ENCODE measurements around the gene OPRL1.

Gene OPRL1

GRCh38 chr20:64106981-64107735 lies 27.3 kb downstream of the OPRL1 start, which contains the start of gene NPBWR2:
TSS of gene NPBWR2 (minus strand) at chr20:64107565. CDS start at chr20:64106831, 734 bp downstream.
- CTCF ChIA-PET: interaction anchor here (0.7 to 1.5 kb wide), 2 partner anchors 9 to 13 kb away, joined by 3 to 6 read pairs; no protein-coding TSS in a partner anchor
- DNase-seq: peak; percentile 54
- Mint-ChIP-seq H3K4me3 (no peak within 1 kb of the TSS), H3K27me3 (peaks cover 54% of the 10 kb centered on the region), H3K36me3 (no peaks in the 10 kb centered on the region), H3K4me1 (peaks cover 3% of the 10 kb centered on the region), H3K27ac (peak within 1 kb of the TSS; percentile 55), H3K9me3 (no peaks in the 10 kb centered on the region)

GRCh38 chr20:64107736-64108457 lies 28.0 kb downstream of the OPRL1 start:
- H3K27me3 Mint-ChIP-seq: peaks cover 50% of the 10 kb centered on the region
- H3K9me3 Mint-ChIP-seq: no peaks in the 10 kb centered on the region
- H3K4me1 Mint-ChIP-seq: no peaks in the 10 kb centered on the region
- peak; percentile 16 for DNase-seq
- H3K4me3 Mint-ChIP-seq: no peak overlapping the region
- no peaks in the 10 kb centered on the region for H3K36me3 Mint-ChIP-seq
- CTCF ChIA-PET: interaction anchor here (0.7 to 4.9 kb wide), 3 partner anchors 8 to 13 kb away, joined by 3 to 28 read pairs (median 6); no protein-coding TSS in a partner anchor
- H3K27ac Mint-ChIP-seq: no peak overlapping the region

- Mint-ChIP-seq H3K9me3 (no peaks in the 10 kb centered on the region), H3K4me3 (no peak overlapping the region), H3K27ac (peak overlapping the region; percentile 71), H3K4me1 (no peaks in the 10 kb centered on the region), H3K36me3 (no peaks in the 10 kb centered on the region), H3K27me3 (peaks cover 49% of the 10 kb centered on the region)
- DNase-seq: peak; percentile 16
- CTCF ChIA-PET: interaction anchor here (1.3 to 4.9 kb wide), 3 partner anchors 7 to 25 kb away, joined by 3 to 28 read pairs (median 6); partner anchors contain the start of gene LKAAEAR1
Observed at GRCh38 chr20:64108731-64109681, 29.1 kb downstream of the OPRL1 start.

DNA sequence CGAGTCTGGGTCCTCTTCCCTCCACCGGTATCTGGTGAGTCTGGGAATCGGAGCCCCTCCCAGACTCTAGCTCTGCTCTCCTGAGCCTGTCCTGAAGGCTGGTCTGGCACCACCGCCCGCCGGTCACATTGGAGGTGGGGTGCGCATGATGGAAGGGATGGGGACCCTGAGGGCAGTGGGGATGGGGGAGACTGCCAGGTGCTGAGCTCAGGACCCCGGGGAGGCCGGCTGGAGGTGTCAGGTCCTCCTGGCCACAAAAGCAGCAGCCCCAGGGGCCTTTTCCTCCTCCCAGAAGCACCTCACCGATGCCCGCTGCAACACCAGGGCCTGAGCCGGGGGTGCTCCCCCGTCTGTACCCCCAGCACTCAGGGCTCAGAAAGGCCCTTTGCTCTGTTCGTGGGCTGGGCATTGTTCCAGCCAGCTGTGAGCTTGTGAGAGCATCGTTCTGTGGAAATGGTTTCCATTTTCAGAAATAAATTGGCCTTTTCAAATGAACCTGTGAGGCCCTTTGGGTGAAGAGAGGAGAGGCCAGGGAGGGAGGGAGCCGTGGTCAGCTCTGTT lies 30.0 kb downstream of the OPRL1 start:
- Mint-ChIP-seq H3K9me3 (no peaks in the 10 kb centered on the region), H3K27ac (no peak overlapping the region), H3K27me3 (peaks cover 40% of the 10 kb centered on the region), H3K36me3 (no peaks in the 10 kb centered on the region), H3K4me3 (no peak overlapping the region), H3K4me1 (no peaks in the 10 kb centered on the region)
- CTCF ChIA-PET: interaction anchor here (1.3 to 4.9 kb wide), 4 partner anchors 8 to 26 kb away, joined by 3 to 28 read pairs (median 4); partner anchors contain the start of gene LKAAEAR1
- DNase-seq: peak; percentile 4

DNA sequence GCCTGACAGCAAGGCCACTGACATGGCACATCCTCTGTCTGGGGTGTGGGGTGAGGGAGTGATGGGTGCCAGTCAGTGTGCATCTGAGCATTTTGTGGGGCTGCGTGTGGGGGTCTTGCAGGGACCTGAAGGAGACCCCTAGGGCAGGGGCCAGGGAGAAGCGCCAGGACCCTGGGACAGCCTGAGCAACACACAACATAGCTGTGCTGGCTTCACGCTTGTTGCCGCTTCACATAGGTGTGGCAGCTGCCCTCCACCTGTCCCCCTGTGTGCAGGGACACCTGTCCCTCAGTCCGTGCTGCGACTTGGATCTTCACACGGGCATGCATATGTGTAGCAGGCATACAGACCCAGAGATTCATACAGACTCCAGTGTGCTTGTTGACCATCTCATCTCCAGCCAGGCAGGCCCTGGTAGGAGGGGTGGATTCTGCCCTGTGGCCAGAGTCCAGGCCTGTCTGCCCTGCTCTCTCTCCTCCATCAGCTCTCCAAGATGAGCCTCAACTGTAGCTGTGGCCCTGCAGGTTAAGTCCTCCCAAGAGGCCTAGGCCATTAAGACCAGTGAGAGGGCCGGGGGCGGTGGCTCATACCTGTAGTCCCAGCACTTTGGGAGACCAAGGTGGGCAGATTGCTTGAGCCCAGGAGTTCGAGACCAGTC lies 30.7 kb downstream of the OPRL1 start:
- DNase-seq: peak; percentile 18
- no peak overlapping the region for H3K4me3 Mint-ChIP-seq
- no peaks in the 10 kb centered on the region for H3K9me3 Mint-ChIP-seq
- H3K27me3 Mint-ChIP-seq: peaks cover 38% of the 10 kb centered on the region
- H3K4me1 Mint-ChIP-seq: no peaks in the 10 kb centered on the region
- CTCF ChIA-PET: interaction anchor here (1.3 to 4.9 kb wide), 4 partner anchors 9 to 73 kb away, joined by 3 to 28 read pairs (median 5); no protein-coding TSS in a partner anchor
- H3K36me3 Mint-ChIP-seq: no peaks in the 10 kb centered on the region
- no peak overlapping the region for H3K27ac Mint-ChIP-seq

- H3K36me3 Mint-ChIP-seq: no peaks in the 10 kb centered on the region
- CTCF ChIA-PET: interaction anchor here (0.9 to 4.9 kb wide), 3 partner anchors 9 to 616 kb away, joined by 3 to 28 read pairs (median 4); no protein-coding TSS in a partner anchor
- H3K27ac Mint-ChIP-seq: no peak overlapping the region
- no peaks in the 10 kb centered on the region for H3K4me1 Mint-ChIP-seq
- H3K4me3 Mint-ChIP-seq: no peak overlapping the region
- no peaks in the 10 kb centered on the region for H3K9me3 Mint-ChIP-seq
- peak; percentile 20 for DNase-seq
- H3K27me3 Mint-ChIP-seq: peaks cover 32% of the 10 kb centered on the region
Observed at GRCh38 chr20:64111841-64112641, 32.2 kb downstream of the OPRL1 start.

DNA sequence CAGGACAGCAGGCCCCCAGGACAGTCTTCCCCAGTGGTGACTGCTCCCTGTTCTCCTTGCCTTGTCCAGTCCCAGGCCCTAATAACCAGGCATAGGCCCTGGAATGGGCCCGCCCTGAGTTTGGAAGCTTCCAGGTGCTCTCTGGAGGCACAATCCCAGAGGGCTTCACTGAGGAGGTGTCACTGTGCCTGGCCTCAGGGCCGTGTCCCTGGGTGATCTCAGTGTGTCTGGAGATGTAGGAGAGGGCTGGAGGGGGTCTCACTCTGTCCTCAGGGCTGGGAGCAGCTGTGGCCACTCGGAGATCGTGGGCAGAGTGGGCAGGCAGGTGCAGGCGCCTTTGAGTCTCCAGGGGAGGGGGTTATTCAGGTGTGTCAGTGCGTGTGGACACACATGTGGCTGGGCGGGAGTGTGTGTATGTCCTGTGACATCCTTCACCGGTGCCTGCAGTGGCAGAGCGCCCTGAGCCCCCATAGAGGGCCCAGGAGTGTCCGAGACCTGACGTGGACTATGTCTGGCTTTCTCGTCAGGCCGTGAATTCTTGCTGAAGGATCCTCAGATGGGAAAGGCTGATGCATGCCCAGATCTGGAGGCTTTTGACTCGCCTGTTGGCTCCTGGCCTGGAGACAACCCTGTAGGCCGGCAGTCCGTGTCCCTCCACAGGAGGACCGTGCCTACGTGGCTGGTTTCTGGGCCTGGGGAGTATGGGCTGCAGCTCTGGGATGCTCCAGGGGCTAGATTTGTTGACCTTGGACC lies 33.0 kb downstream of the OPRL1 start:
- no peak overlapping the region for H3K27ac Mint-ChIP-seq
- H3K4me1 Mint-ChIP-seq: no peaks in the 10 kb centered on the region
- no peaks in the 10 kb centered on the region for H3K9me3 Mint-ChIP-seq
- peak; percentile 14 for DNase-seq
- no peak overlapping the region for H3K4me3 Mint-ChIP-seq
- H3K27me3 Mint-ChIP-seq: peaks cover 28% of the 10 kb centered on the region
- H3K36me3 Mint-ChIP-seq: no peaks in the 10 kb centered on the region
- CTCF ChIA-PET: interaction anchor here (0.9 to 4.9 kb wide), 2 partner anchors 8 to 617 kb away, joined by 3 to 28 read pairs; no protein-coding TSS in a partner anchor

DNA sequence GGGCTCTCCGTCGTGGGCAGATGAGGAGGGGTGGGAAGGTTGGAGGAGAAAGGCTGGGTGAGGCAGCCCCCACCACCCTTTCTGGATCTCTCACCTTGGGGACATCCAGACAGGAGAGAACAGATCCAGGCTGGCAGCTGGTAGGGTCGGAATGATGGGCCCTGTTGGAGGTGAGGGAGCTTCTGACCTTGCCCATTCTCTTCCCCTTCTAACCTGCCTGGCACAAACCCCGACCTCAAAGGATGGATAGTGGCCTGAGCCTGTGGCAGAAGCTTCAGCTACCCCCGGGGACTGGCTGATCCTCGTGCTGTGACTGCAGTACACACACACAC lies 33.5 kb downstream of the OPRL1 start:
- DNase-seq: peak; percentile 15
- CTCF ChIA-PET: no interaction called here
- H3K4me3 Mint-ChIP-seq: no peak overlapping the region
- no peaks in the 10 kb centered on the region for H3K4me1 Mint-ChIP-seq
- H3K9me3 Mint-ChIP-seq: no peaks in the 10 kb centered on the region
- peaks cover 23% of the 10 kb centered on the region for H3K27me3 Mint-ChIP-seq
- H3K27ac Mint-ChIP-seq: no peak overlapping the region
- no peaks in the 10 kb centered on the region for H3K36me3 Mint-ChIP-seq

GRCh38 chr20:64113796-64114355 lies 34.0 kb downstream of the OPRL1 start:
- DNase-seq: peak; percentile 16
- no peaks in the 10 kb centered on the region for H3K9me3 Mint-ChIP-seq
- H3K27ac Mint-ChIP-seq: no peak overlapping the region
- H3K4me3 Mint-ChIP-seq: no peak overlapping the region
- peaks cover 21% of the 10 kb centered on the region for H3K27me3 Mint-ChIP-seq
- no peaks in the 10 kb centered on the region for H3K36me3 Mint-ChIP-seq
- H3K4me1 Mint-ChIP-seq: no peaks in the 10 kb centered on the region
- CTCF ChIA-PET: no interaction called here

DNA sequence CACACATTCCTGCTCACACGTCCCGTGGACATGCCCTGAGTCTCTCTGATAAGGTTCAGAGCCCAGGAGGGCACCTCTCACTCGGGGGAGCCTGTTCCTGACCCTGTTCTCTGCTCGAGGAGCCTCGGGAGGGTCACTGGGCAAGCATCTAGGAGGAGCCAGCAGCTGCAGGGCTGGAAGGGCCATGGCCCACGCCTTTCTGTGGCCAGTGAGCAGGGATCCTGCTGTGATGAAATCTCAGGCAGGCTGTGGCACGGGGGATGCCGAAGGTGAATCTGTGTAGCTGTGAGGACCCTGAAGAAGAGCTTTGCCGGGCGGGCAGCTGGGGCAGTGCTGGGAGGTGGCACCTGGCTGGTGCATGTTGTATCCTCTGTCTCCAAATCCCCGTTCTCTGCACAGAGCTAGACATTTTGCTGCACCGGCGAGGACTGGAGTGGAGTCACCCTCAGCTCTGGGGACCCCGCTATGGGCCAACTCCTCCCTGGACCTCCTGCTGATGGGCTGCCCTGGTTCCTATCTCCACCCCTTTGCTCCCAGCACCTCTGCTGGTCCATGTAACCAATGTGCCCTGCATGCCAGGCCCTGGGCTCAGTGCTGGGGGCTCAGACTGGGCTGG lies 34.6 kb downstream of the OPRL1 start:
- no peaks in the 10 kb centered on the region for H3K4me1 Mint-ChIP-seq
- peaks cover 18% of the 10 kb centered on the region for H3K27me3 Mint-ChIP-seq
- H3K27ac Mint-ChIP-seq: no peak overlapping the region
- no peaks in the 10 kb centered on the region for H3K9me3 Mint-ChIP-seq
- CTCF ChIA-PET: interaction anchor here (1.1 kb wide), 1 partner anchor 75 kb away, joined by 3 read pairs; no protein-coding TSS in a partner anchor
- H3K4me3 Mint-ChIP-seq: no peak overlapping the region
- H3K36me3 Mint-ChIP-seq: no peaks in the 10 kb centered on the region
- DNase-seq: peak; percentile 14

DNA sequence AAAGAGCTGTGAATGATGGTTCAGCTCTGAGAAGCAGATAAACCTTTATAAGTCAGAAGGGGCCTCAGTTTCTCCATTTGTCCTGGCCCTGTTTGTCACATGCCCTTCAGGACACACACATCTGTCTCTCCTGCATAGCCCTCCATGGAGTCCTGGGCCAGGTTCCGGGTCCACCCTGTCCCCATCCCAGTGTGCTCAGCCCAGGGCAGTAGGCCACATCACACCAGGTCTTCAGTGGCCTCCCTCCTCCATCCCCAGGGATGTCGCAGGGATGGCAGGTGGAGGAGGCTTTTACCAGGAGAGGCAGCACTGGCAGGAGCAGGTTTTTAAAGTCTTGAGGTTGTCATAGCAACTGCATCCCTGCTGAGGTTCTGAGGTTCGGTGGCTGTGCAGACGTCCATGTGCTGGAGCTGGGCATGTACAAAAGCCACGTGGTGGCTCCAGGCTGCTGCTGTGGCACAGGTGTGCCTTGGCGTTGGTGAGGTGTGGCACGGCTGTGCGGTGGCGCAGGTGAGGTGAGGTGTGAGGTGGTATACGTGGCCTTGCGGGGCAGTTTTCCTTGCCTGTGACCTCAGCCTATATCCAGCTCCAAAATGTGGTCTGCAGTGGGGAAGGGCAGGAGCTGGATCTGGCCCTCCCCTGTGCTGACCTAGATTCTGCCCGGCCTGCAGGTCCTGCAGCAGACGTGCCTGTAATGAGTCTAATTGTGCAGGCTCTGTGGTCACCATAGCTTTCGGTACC lies 35.5 kb downstream of the OPRL1 start:
- Mint-ChIP-seq H3K36me3 (no peaks in the 10 kb centered on the region), H3K27ac (no peak overlapping the region), H3K4me3 (no peak overlapping the region), H3K4me1 (peaks cover 6% of the 10 kb centered on the region), H3K9me3 (no peaks in the 10 kb centered on the region), H3K27me3 (peaks cover 19% of the 10 kb centered on the region)
- peak; percentile 14 for DNase-seq
- CTCF ChIA-PET: interaction anchor here (1.1 to 7.4 kb wide), 3 partner anchors 8 to 76 kb away, joined by 3 to 75 read pairs (median 3); partner anchors contain the start of genes LKAAEAR1 and NPBWR2

Data from activated naive CD4-positive, alpha-beta T cell treated with anti-CD3 and anti-CD28 coated beads, Interleukin-2, amount 10 ng/mL, durations not matched to agents 7 days and 5 days (primary cell).